C1 segment of cervical spinal cord (tissue), 14 donors: ENCODE data around the gene KCNA4.
"Not testable (repeated sequence)": the region's sequence is repeated elsewhere in the genome, so short reads cannot be mapped to it uniquely, and the experiment has no call there.

Source experiments
- DNase-seq, 14 donors: peaks; one replicate each; lab custom pipeline; 2025; lab: John Stamatoyannopoulos, UW

Gene KCNA4

GRCh38 chr11:30000986-30001750, 15.7 kb downstream of the KCNA4 start:
- no peak for DNase-seq

- DNase-seq: no peak
These were observed 20.8 kb downstream of the KCNA4 start for GRCh38 chr11:29996016-29996415.

DNA sequence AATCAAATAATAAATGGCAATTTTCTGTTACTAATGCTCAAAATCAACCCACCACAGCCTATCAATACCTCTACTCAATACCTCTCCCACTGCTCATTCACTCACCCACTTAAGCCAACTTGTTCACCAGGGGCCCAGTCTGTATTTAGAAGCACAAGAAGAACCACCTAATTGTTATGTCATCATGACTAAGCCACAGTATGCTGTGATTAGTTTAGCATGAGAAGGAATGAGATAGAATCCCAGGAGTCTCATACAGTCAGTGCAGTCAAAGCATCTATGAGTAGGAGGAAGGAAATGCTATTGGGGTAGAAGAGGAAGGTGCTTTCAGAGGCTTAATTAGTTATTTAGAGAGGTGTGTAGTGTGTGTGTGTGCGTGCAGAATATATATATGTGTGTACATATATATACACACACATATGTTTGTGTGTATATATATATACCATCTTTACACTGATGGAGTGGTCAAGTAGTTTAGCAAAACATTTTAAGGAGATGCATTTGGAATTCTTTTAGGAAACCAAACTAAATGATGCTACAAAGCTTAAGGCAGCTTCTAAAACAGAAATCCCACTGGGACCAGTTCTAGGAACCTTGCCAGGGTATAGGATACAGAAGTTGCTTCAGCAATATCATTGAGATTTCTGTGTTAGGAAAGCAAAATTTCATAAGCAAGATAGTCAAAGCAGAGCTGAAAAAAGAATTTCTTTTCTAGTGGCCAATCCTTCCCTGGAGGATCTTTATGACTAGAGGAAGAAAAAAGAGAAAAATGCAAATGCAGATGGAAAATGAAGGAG, 27.5 kb downstream of the KCNA4 start:
- no peak for DNase-seq

DNA sequence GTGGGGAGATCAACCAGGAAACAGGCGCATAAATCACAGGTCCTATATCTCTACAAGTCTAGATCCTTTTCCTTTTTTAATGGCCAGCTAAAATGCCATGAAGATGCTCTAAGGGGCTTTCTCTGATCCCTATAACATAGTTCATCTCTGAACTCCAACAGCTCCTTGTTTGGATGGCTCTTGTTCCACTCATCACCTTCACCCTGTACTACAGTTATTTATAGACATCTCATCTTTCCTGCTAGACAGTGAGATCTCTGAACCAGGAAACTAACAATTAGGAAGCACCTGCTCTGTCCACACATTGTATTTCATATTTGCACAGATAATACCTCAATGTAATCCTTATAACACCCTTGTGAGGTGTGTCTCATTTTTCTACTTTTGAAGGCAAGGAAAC, 31.6 kb downstream of the KCNA4 start:
- no peak for DNase-seq

DNA sequence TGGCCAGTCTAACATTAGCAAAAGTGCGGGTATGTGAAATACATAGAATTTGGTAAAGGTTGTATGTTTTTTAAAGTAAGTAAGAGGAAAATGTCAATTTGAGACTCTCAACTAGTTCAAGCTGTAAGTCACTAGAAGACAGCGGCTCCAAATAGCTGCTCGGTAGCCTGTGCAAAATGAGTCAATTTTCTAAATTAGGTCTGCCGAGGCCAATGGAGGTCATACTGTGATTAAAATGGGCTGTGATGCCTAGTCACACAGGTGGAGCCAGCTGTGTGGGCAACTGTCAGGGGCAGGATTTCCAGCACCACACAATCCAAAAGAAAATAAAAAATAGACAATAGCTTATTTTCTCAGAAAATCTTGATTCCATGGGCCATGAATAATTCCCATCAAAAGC, 32.3 kb downstream of the KCNA4 start:
- no peak for DNase-seq

DNA sequence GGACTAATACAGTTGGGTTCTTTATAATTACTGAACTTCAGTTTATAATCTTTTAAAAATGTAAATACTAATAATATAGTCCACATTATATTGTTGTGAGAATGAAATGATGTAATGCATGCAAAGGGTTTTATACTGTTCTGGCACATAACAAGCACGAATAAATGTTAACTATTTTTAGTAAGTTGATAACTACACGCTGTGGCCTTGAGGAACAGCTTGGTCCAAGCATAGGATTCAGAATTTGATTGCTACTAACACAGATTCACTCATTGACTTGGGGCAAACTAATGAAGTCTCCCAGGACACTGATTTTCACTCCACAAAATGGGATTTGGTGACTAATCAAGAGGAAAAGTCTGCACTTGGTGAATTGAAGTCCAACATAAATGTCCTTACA, 38.3 kb downstream of the KCNA4 start:
- no peak for DNase-seq

DNA sequence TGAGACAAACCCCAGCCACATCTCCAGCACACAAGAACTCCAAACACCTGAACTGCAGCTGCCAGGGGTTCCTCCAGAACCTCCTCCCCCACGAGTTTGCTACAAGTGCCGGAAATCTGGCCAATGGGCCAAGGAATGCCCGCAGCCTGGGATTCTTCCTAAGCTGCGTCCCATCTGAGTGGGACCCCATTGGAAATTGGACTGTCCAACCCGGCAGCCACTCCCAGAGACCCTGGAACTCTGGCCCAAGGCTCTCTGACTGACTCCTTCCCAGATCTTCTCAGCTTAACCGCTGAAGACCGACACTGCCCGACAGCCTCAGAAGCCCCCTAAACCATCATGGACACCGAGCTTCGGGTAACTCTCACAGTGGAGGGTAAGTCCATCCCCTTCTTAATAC, 41.2 kb downstream of the KCNA4 start:
- not testable (repeated sequence) for DNase-seq

GRCh38 chr11:29963796-29964195, 53.0 kb downstream of the KCNA4 start:
- DNase-seq: no peak

- no peak for DNase-seq
These were observed 53.8 kb downstream of the KCNA4 start for GRCh38 chr11:29963036-29963435.

- no peak for DNase-seq
These were observed 54.6 kb downstream of the KCNA4 start for GRCh38 chr11:29962243-29962642.
